Frontal cortex (tissue), 4 donors: ENCODE data around the gene LAMC2. TPM values are rescaled to one million over a fixed set of nuclear protein-coding genes. Genes with fewer than 3 reads are reported as not detected.

Experiments used
- DNase-seq, 2 donors: peaks; one replicate each; pipeline ENCODE4 v3.0.0; 2012; ENCODE audit warnings: low spot score in 2 of 2
- FAIRE-seq: peaks from 2 replicates; lab custom pipeline; 2012; peaks lifted over from hg19 to GRCh38; lab: Jason Lieb, UNC
- total RNA-seq: library from RNA; depleted of rRNA; stranded (reverse); fragments of >200 nt; gene quantifications from one replicate; pipeline ENCODE4 v1.2.3, GENCODE V29; 2014
- donor health status: control.
- donor health status: control.
- donor health status: control.

LAMC2 gene
- total RNA-seq, 1 donor from 2014 or later, result 2.0 TPM

GRCh38 chr1:183279835-183280234, 93.8 kb downstream of the LAMC2 start:
- FAIRE-seq, result no peak
- no peak for DNase-seq

- no peak for DNase-seq
- FAIRE-seq, result no peak
These were observed 95.0 kb downstream of the LAMC2 start for GRCh38 chr1:183281039-183281438.

- FAIRE-seq (peak; percentile 21), DNase-seq (peak; percentile 38 to 76)
These were observed 95.6 kb downstream of the LAMC2 start for GRCh38 chr1:183281553-183282091.

GRCh38 chr1:183282101-183282855, 96.2 kb downstream of the LAMC2 start:
- DNase-seq, result no peak
- FAIRE-seq, result no peak

- no peak for FAIRE-seq
- DNase-seq, result no peak
These were observed 97.2 kb downstream of the LAMC2 start for GRCh38 chr1:183283286-183283685.

- DNase-seq, result no peak
- no peak for FAIRE-seq
These were observed 98.0 kb downstream of the LAMC2 start for GRCh38 chr1:183284086-183284485.

- FAIRE-seq (no peak), DNase-seq (no peak)
These were observed 99.2 kb downstream of the LAMC2 start for GRCh38 chr1:183285256-183285655.

GRCh38 chr1:183285746-183286145, 99.7 kb downstream of the LAMC2 start:
- no peak for DNase-seq
- no peak for FAIRE-seq

GRCh38 chr1:183287191-183287675, 101.2 kb downstream of the LAMC2 start:
- no peak for DNase-seq

GRCh38 chr1:183288583-183288982, 102.5 kb downstream of the LAMC2 start:
- FAIRE-seq (no peak), DNase-seq (no peak)

More at GRCh38 chr1:183287191-183287675, 101.2 kb downstream of the LAMC2 start:
- no peak for FAIRE-seq

GRCh38 chr1:183289051-183289496, 103.0 kb downstream of the LAMC2 start:
- FAIRE-seq (no peak), DNase-seq (no peak)

- no peak for FAIRE-seq
- DNase-seq, result no peak
These were observed 104.6 kb downstream of the LAMC2 start for GRCh38 chr1:183290628-183291027.

GRCh38 chr1:183291216-183291762, 105.2 kb downstream of the LAMC2 start:
- no peak for DNase-seq
- no peak for FAIRE-seq

GRCh38 chr1:183291802-183292514, 105.9 kb downstream of the LAMC2 start:
- FAIRE-seq (no peak), DNase-seq (no peak)

- DNase-seq (no peak), FAIRE-seq (no peak)
These were observed 107.2 kb downstream of the LAMC2 start for GRCh38 chr1:183293241-183293640.

GRCh38 chr1:183293876-183294275, 107.8 kb downstream of the LAMC2 start:
- no peak for DNase-seq
- FAIRE-seq, result no peak

Other genes starting within 250 kb of the LAMC2 start
- gene SHCBP1L, start 233.1 kb upstream of the LAMC2 start, total RNA-seq, result not detected
- gene LAMC1, start 162.8 kb upstream of the LAMC2 start, total RNA-seq, result 29.3 TPM
- gene NMNAT2, start 232.1 kb downstream of the LAMC2 start, total RNA-seq, result 34.2 TPM